ENCODE results near the gene KCNQ5.

The KCNQ5 gene

GRCh38 chr6:73076211-73076954 is 454.5 kb downstream of the KCNQ5 start:
- DNase-seq: no peak

- no peak for DNase-seq
Observed at GRCh38 chr6:73078333-73078862, 456.5 kb downstream of the KCNQ5 start.

- DNase-seq: no peak
Observed at GRCh38 chr6:73078908-73079610, 457.2 kb downstream of the KCNQ5 start.

- DNase-seq: peak; percentile 78
Observed at GRCh38 chr6:73079611-73079955, 457.7 kb downstream of the KCNQ5 start.

- DNase-seq: no peak
Observed at GRCh38 chr6:73079978-73080377, 458.1 kb downstream of the KCNQ5 start.

- no peak for DNase-seq
Observed at GRCh38 chr6:73081955-73082354, 460.1 kb downstream of the KCNQ5 start.

GRCh38 chr6:73083886-73084285 is 462.0 kb downstream of the KCNQ5 start:
- DNase-seq: no peak

- peak; percentile 37 for DNase-seq
Observed at GRCh38 chr6:73085443-73085871, 463.6 kb downstream of the KCNQ5 start.

GRCh38 chr6:73086726-73087125 is 464.9 kb downstream of the KCNQ5 start:
- DNase-seq: no peak

GRCh38 chr6:73088138-73088813 is 466.4 kb downstream of the KCNQ5 start:
- no peak for DNase-seq

- DNase-seq: no peak
Observed at GRCh38 chr6:73104921-73105320, 483.1 kb downstream of the KCNQ5 start.

GRCh38 chr6:73107016-73107415 is 485.2 kb downstream of the KCNQ5 start:
- no peak for DNase-seq

- DNase-seq: no peak
Observed at GRCh38 chr6:73108949-73109348, 487.1 kb downstream of the KCNQ5 start.

- DNase-seq: no peak
Observed at GRCh38 chr6:73109659-73110058, 487.8 kb downstream of the KCNQ5 start.

GRCh38 chr6:73116330-73116729 is 494.5 kb downstream of the KCNQ5 start:
- no peak for DNase-seq

- peak; percentile 83 for DNase-seq
Observed at GRCh38 chr6:73121421-73121993, 499.6 kb downstream of the KCNQ5 start.

GRCh38 chr6:73123632-73124329 is 501.9 kb downstream of the KCNQ5 start:
- DNase-seq: no peak

- peak; percentile 71 for DNase-seq
Observed at GRCh38 chr6:73129653-73130443, 508.0 kb downstream of the KCNQ5 start.

- no peak for DNase-seq
Observed at GRCh38 chr6:73131706-73132105, 509.8 kb downstream of the KCNQ5 start.

GRCh38 chr6:73134588-73134987 is 512.7 kb downstream of the KCNQ5 start:
- DNase-seq: no peak

GRCh38 chr6:73139681-73140383 is 518.0 kb downstream of the KCNQ5 start:
- no peak for DNase-seq
